Myocyte (in vitro differentiated cells): ENCODE results near the gene ERN1. TPM values are rescaled to one million over a fixed set of nuclear protein-coding genes. Genes with fewer than 3 reads are reported as not detected.

Experiments used
- DNase-seq: peaks from one replicate; pipeline ENCODE4 v3.0.0-alpha.2; 2012; ENCODE audit warnings: low read depth
- total RNA-seq: library from RNA; depleted of rRNA; stranded (reverse); fragments of >200 nt; gene quantifications from 2 replicates; pipeline ENCODE4 v1.2.3, GENCODE V29; 2014

Gene ERN1
- total RNA-seq, 1 donor from 2014 or later, result 4.0 TPM

DNA sequence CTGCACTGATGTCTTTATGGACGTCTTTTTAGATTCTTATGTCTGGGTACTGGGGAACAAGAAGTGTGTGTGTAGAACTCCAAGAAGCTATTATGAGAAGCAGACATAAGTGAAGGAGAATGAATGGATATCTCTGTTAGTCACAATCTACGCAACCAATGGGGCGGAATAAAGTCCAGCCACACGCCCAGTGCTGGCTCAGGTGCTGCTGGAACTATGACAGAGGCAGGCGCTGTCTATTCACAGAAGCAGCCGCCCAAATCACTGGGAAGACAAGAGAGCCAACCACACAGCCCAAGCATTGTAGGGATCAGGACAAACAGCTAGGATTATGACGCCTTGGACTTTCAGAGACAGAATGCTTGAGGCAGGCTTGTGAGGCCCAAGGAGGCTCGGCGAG is 65.6 kb downstream of the ERN1 start:
- DNase-seq, result no peak

DNA sequence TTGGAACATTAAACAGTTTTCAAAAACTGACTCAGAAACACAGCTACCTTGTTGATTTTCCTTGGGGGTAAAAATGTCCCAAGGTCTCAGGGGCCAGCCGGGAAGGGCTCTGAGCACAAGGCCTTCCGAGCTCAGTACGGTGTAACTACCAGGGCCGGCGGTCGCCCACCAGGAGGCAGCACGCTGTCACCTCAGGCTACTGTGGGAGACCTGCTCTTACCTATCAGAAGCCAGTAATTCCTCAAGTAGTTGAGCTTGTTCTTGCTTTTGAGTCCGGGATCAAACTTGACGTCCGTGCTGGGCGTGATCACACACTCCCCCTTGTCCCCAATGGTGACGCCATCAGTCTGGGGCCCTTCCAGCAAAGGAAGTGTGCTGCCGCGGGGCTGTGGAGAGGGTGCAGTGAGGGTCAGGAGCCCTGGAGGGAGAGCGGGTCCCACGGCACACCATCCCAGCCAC is 66.1 kb downstream of the ERN1 start:
- DNase-seq, result no peak

DNA sequence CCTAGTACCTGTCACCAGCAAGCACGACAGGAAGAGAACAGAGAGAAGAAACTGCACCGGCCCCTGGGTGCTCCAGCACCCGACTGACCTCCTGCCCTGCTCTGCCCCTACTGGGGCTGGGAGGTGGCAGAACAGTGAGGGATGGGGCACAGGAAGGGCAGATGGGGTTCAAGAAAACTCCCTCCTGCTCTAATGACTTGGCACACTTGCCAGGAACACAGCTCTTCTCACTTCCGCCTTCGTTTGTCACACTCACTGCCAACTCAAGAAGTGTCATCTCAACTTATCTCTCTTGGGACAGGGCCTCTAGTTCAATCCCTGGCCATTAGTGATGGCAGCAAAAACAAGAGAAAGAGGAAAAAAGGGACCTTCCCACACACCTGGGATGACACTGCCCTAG is 66.9 kb downstream of the ERN1 start:
- no peak for DNase-seq

DNA sequence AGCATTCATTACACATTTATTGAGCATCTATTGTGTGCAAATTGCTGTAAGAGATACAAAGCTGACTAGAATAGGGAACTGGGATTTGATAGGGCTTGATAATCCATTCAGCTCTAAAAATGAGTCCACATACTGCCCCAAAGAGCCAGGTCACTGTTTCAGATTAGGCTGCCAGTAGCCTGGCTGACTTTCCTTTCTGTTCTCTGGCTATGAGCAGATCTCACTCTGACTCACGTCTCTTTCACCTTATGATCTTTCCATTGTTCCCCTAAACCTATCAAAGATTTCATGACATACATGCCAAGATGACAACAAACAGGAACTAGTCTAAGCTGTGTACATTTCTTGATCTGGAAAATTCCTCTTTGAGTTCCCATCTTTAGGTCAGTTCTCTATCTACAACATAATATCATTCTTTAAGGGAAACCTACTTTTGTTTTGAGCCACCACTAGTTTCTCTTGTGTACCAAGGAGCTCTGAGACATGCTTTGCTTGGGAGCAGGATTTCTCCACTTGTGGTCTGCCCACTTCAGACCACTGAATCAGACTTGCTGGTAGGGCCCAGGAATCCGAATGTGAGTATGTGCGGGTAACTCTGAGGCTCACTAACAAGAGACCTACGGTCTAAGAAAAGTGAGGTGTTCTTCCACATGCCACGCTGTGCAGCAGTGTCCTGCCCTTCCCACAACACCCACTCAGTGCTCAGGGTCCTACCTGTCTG is 68.6 kb downstream of the ERN1 start:
- DNase-seq, result no peak

DNA sequence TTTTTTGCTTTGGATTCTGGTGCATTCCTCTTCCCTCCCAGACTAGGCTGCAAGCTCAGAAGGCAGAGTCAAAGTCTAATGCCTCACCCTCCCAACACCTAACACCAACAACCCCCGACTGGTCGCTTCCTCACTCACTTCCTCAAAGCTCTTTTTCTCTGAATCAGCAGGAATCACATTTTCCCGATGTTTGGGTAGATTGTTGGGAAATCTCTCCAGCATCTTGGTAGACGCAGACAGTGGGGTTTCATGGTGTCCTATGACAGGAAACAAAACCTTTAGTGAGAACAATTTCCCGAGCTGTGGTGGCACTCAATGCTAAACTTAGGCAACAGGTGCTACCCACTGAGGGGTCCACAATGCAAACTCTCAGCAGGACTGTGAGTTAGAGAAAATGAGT is 69.6 kb downstream of the ERN1 start:
- DNase-seq, result no peak

DNA sequence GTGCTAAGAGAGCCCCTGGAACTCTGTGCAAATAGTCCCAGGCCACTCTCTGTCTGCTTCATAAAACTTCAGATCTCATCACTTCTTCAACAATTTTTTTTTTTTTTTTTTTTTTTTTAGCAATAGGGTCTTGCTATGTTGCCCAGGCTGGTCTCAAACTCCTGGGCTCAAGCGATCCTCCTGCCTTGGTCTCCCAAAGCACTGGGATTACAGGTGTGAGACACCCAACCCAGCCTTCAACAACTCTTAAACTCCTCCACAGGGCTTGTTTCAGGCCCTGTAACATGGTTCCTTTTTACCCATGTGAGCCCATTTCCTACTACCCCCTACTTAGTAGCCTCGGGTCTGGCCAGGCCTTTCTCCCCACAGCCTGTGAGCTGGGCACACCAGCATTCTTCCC is 70.2 kb downstream of the ERN1 start:
- no peak for DNase-seq

DNA sequence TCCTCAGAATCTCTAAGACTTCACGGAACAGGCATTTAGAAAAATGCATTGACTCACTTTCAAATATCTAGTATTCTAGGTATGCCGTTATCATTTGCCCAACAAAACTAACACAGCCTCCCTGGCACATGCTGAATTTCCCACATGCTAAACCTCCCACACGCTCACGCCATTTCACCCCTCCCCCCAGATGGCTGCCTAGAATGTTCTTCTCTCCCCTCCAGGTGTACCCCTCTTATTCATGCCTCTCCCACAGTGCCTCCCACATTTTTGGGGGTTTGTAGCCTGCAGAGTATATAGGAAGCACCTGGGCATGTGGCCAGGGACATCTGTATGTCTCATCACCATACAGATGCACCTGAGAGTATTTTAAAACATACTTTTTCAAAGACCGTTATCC is 71.3 kb downstream of the ERN1 start:
- no peak for DNase-seq

DNA sequence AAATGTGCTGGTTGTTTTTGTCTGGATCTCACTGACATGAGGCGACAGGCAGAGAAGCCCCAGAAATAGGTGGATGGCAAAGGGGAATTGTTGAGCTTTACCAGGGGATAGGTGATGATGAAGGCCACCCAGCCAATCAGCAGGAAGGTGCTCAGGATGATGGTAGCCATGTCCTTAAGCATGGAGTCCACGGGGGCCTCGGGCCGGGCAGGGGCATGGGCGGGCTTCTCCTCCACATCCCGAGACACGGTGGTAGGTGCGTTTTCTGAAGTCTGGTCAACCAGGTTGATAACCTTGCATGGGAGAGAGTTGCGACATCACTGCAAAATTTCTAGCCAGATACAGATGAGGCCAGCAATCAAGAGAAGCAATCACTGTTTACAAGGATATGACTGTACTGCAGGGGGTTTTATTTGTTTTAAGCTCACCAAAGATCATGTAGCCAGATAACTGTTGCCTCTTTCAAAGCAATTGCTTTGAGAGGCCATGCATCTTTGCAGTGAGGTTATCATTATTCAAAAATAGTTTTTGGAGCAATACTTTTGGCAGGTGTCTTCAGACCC is 72.2 kb downstream of the ERN1 start:
- DNase-seq, result no peak

DNA sequence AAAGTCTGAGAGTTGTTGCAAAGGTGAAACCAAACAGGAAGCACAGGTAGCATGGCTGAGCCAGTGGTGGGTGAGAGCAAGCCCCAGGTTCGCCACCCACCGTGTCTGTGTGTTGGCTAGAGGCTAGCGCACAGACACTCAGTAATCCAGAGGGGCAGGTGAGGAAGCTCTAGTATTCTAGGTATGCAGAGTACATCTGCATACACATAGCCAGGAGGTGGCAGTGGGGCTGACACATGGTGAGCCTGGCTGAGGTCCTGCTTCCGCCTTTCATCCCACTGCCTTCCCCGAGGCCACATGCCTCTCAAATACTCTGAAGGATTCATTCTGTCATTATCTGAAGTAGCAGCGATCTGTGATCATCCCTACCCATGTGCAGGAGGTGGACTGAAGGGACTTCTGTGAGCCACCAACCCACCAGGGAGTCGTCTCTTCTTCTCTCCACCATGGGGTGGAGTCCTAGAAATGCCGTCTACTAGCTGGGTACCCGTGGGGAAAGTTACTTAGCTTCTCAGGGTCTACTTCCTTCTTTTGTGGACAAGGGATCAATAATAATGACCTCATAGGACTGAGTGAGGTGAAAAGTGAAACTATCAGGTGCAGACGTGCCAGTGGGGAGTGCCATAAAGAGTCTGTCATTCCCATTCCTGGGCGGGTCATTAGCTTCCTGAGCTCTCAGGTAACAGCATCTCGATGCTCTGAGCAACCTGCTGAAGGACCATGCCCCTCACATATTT is 73.5 kb downstream of the ERN1 start:
- no peak for DNase-seq

DNA sequence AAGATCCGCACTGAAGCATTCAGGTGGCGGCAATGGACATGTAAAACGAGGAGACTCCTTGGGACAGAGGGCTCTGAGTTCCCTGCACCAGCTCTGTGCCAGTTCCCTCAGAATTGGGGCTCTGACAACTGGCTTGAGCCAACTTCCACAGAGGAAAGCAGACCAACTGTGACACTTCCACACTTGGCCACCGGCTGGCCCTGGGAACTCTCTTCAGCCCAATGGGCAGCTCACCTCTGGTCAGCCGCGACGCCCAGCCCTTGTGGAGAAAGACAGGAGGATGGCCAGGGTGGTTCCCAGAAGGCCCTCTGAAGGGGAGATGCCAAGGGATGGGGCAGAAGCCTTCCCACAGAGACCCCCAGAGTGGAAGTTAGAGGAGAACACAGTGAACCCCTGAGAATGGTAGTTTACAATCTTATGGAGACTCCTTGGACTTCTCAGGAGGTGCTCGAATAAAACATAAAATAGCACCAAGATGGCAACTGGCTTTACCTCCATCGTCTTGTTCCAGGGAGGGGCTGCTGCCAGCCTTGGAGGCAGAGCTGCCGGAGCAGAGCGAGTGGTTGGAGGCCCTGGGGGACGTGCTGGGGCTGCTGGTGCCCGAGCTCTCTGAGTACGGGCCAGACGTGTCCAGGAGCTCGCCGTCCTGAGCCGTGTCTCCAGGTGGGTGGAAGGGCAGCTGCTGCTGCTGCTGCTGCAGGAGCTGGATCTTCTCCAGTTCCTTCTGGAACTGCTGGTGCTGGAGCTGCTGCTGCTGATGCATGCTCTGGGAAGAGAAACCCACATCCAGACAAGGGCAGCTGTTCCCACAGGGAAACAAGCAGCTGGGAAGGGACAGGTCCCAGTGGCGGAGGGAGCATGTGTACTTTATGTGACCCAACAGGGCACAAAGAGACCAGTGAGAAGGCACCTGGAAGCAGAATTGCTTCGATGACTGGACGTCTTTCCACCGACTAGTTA is 74.5 kb downstream of the ERN1 start:
- peak; percentile 65 for DNase-seq

DNA sequence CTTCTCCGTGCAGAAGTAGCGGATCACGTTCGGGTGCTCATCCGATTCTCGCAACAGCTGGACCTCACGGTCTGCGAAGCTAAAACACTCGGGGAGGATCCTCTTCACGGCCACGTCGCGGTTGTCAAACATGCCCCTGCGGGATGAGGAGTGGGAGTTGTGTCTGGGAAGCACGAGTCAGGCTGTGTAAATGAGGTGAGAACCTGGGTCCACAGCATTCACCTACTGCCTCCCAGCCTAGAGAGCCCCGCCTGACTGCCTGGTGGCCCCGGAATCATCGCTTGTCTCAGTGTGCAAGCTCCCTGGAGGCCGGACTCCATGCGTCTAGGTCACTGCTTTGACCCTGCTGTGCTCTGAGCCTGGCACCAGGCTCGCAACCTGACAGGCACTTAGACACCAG is 75.6 kb downstream of the ERN1 start:
- DNase-seq, result no peak

DNA sequence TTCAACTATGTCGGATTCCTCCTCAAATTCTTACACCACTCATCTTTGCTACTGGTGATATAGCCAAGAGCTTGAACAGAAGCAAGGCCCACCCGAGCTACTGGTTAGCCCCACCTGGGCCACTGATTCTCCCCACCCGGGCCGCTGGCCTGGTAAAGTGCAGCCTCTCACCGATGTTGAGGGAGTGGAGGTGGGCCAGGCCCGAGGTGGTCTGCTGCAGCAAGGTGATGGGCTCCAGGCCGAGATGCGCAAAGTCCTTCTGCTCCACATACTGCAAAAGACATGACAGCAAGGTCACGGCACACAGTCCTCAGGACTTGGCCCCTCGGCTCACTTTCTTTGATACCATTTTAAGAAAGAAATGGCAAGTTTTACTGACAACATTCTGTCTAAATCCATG is 76.8 kb downstream of the ERN1 start:
- DNase-seq, result no peak

DNA sequence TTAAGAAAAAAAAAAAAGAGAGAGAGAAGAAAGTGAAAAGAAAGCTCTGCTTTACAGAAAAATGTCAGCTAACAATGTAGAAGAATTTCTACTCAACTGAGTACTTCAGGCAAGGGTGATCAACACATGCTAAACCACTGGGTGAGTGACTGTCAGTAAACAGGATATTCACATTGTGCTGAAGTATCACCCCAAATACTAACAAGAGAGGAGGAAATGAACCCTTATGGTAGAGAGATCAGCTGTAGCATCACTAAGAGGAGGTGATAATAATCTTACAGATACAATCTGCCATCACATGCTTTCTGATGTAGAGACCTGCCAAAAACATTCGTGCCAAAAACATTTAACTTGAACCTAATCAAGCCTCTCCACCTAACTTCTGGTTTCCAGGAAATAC is 78.8 kb downstream of the ERN1 start:
- no peak for DNase-seq

DNA sequence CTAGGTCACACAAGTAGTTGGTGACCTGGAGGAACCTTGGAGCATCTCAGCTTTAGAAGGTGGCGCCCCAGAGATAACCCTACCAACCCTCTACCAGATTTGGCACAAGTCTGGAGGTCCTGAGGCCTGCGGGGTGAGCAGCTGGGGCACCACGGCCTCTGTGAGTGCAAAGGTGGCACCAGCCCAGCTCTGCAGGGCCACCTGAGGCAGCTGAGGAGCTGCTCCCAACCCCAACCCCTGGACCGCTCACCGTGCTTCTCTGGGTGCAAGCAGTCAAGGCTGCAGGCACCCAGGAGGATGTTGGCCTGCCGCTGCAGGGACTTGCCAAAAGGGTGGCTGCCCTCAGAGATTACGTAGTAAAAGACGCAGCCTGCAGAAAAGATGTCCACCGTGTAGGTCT is 81.1 kb downstream of the ERN1 start:
- DNase-seq, result no peak

DNA sequence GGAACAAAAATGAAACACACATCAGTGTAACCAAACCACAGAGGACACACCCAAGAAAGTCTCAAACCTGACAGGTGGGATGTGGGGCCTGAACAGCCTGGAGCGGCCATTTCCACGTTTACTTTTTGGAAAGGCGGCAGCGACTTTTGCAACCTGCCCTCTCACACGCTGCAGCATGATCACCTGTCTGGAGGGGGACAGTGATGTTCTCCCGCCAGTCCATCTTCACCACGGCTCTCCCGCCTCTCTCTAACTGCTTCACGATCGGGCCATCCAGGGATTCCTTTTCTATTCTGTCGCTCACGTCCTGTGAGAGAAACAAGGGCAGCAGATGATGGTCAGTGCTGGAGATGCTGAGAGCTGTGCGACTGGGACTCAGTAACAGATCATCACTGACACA is 84.8 kb downstream of the ERN1 start:
- DNase-seq, result no peak

DNA sequence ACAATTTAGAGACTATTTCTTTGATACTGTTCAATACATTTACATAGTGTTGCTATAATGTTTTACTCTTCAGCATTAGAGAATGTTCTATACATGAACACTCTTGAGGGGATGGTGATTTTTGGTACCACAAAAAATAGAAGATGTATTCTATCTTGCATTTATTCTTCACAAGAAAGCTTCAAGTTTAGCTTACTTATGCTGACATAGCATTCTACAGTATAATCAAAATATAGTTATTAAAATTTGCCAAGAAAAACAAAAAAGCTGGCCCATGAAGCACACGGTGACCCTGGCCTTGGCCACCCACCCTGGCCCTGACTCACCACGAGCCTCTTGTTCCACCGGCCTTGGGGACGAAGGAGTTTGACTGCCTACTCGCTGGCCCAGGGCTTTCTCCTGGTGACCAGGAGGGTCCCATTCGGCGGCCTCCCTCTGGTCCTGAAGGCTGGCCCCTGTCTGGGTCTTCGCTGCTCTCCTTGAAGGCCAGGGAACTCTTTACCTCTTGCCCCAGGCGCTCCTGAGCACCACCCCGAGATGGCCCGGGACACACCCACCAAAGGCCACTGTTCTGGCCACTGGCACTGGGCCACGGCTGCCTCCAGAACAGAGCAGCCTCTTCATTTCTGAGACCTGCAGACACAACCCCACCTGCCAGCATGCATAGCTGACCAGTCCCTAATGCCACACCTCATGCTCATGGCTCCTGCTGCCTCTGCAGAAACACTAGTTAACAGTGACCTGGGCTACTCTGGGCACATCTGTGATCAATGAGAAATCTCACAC is 87.1 kb downstream of the ERN1 start:
- DNase-seq, result no peak

DNA sequence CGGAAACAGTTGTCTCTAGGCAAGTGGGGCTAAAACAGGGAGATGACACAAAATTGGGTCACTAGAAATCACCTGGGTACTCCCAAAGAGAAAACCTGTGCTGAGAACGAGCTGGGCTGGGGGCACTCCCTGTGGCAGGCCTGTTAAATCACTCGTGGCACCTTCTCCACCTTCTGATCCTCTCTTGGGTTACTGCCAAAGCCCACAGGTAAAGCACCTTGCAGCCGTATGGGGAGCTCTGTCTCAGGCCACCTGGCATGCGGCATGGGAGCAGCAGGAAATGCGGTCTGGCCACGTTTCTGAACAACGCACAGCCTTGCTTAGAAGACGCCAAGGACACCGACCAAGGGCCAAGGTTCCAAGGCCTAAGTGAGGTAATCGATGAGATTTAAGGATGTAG is 88.0 kb downstream of the ERN1 start:
- no peak for DNase-seq

DNA sequence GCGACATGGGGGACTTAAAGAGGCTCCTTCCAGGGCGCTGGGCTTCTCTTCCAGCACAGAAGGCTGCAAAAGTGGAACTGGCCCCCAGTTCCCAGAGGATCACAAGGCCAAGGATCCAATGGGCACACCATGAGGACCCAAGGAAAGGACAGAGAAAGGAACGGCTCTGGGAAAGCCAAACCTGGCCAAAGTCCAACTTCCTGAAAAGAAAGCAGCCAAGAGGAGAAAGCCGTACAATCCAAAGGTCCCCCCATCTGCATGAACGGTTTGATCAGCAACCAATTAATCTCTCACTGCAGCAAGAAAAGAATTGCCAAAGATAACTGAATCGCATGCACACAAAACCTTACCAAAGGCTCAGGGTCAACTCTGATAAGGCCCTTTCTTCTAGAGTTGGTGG is 89.7 kb downstream of the ERN1 start:
- no peak for DNase-seq

DNA sequence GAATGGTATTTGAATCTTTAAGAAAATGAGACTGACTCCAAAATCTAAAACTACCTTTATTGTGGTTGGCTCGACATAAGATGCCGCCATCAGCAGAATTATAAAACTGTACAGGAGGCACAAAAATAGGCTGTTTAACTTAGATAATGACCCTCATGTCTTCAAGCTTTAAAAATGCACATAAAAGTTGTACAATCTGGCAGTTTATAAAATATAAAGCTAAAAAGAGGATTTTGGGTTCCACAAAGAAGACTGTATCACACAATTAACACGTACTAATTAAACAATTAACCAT is 90.9 kb downstream of the ERN1 start:
- no peak for DNase-seq

DNA sequence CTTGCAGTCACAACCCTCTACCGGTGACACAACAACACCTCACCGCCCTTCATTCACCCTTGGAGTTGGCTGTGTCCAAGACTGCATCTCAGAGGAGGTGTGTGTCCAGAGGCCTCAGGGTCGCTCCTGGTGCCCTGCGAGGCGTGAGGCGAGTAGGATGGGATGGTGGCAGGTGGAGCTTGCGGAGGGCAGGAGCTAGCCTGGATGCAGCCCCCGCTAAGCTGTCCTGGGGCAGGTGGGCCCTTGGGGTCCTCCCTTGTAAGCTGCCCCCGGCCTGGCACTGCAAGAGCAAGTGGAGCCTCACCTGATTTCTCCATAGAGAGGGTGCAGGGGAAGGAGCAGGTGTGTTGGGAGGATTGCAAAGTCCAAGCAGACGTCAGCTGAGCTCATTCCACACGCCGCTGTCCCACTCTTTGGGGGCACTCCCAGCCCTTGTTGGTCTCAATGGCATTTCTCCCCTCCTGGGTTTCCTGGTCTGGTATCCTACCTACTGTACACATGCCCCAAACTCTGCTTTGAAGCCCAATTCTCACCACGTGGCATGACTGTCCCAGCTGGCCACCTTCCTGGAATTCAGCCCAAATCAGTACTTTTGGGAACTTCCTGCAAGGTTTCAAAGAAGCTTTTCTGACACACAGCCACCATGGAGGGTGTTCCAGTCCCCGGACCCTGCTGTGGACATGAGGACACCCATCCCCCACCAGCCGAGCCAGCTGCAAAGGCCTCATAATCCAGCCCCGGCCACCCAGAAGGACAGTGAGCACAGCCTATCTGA is 91.4 kb downstream of the ERN1 start:
- DNase-seq, result no peak
